Activated B cell treated with CpG ODN at 0.5 μM for 24 hours (primary cell): ENCODE data around the gene UMODL1. TPM values are rescaled to one million over a fixed set of nuclear protein-coding genes. Genes with fewer than 3 reads are reported as not detected.

Experiments
- ATAC-seq: fragments of 200-7000 bp; cut with Tn5 transposase; one replicate; pipeline ENCODE4 v1.10.0; 2021; ENCODE audit warnings: low read depth, mild to moderate bottlenecking, moderate library complexity
- CTCF ChIA-PET: fragments of 350-600 bp; sonication (Branson Sonifier 250); formaldehyde crosslinking; loops from one replicate; lab custom pipeline; 2021; ENCODE audit warnings: antibody characterized with exemption; lab: Charles Lee
- POLR2A ChIA-PET: fragments of 350-600 bp; sonication (Branson Sonifier 250); formaldehyde crosslinking; loops from one replicate; lab custom pipeline; 2021; ENCODE audit warnings: antibody characterized with exemption; lab: Charles Lee
- DNase-seq: peaks from one replicate; pipeline ENCODE4 v3.0.0; 2022
- H3K27ac Mint-ChIP-seq: one replicate; pipeline ENCODE4 v1.8.0; 2020; ENCODE audit warnings: mixed read lengths
- H3K27me3 Mint-ChIP-seq: one replicate; pipeline ENCODE4 v1.8.0; 2021; ENCODE audit warnings: mixed read lengths
- H3K36me3 Mint-ChIP-seq: one replicate; pipeline ENCODE4 v1.8.0; 2021; ENCODE audit warnings: low read depth, mixed read lengths
- H3K4me1 Mint-ChIP-seq: one replicate; pipeline ENCODE4 v1.8.0; 2021; ENCODE audit warnings: mixed read lengths
- H3K4me3 Mint-ChIP-seq: one replicate; pipeline ENCODE4 v1.8.0; 2020; ENCODE audit warnings: mild to moderate bottlenecking, mixed read lengths
- H3K9me3 Mint-ChIP-seq: one replicate; pipeline ENCODE4 v1.8.0; 2020; ENCODE audit warnings: mixed read lengths
- intact Hi-C: fragments of 100-400 bp; cut with micrococcal nuclease; formaldehyde crosslinking; loops from one replicate; pipeline ENCODE4 v1.15.1; 2024
- total RNA-seq: library from RNA; stranded (reverse); gene quantifications from 2 replicates; pipeline ENCODE4 v1.2.3, GENCODE V29; 2022
- TF ChIP-seq, protein P1 (sequence below): fragments of 200-600 bp; IDR thresholded peaks from one replicate; pipeline ENCODE4 v1.8.0; 2022; ENCODE audit warnings: antibody characterized with exemption, mild to moderate bottlenecking

Gene UMODL1
- total RNA-seq, 1 donor from 2014 or later = 0.04 TPM

DNA sequence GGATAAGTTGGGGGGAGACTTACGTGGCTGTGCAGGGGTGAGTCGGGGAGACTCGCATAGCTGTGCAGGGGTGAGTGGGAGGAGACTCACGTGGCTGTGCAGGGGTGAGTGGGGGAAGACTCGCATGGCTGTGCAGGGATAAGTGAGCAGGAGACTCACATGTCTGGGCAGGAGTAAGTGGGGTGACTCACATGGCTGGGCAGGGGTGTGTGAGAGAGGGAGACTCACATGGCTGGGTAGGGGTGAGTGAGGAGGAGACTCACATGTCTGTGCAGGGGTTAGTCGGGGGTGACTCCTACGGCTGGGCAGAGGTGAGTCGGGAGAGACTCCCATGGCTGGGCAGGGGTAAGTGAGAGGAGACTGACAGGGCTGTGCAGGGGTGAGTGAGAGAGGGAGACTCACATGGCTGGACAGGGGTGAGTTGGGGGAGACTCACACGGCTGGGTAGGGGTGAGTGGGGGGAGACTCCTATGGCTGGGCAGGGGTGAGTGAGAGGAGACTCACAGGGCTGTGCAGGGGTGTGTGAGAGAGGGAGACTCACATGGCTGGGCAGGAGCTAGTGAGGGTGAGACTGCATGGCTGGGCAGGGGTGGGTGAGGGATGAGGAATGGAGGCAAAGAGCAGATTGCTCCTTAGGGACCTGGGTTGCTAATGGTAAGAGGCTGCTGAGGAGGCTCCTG, 91.9 kb downstream of the UMODL1 start:
- DNase-seq = no peak
- ChIA-PET CTCF (interaction anchor here (1.5 to 5.9 kb wide), 2 partner anchors 75 to 97 kb away, joined by 8 to 100 read pairs; no protein-coding TSS in a partner anchor), POLR2A (no interaction called here)
- H3K27me3 Mint-ChIP-seq = peaks cover 12% of the 10 kb centered on the region
- intact Hi-C loops = no loop called here
- TF ChIP-seq, protein P1, sequence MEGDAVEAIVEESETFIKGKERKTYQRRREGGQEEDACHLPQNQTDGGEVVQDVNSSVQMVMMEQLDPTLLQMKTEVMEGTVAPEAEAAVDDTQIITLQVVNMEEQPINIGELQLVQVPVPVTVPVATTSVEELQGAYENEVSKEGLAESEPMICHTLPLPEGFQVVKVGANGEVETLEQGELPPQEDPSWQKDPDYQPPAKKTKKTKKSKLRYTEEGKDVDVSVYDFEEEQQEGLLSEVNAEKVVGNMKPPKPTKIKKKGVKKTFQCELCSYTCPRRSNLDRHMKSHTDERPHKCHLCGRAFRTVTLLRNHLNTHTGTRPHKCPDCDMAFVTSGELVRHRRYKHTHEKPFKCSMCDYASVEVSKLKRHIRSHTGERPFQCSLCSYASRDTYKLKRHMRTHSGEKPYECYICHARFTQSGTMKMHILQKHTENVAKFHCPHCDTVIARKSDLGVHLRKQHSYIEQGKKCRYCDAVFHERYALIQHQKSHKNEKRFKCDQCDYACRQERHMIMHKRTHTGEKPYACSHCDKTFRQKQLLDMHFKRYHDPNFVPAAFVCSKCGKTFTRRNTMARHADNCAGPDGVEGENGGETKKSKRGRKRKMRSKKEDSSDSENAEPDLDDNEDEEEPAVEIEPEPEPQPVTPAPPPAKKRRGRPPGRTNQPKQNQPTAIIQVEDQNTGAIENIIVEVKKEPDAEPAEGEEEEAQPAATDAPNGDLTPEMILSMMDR = no peak
- no peak overlapping the region for H3K4me3 Mint-ChIP-seq
- no peaks in the 10 kb centered on the region for H3K9me3 Mint-ChIP-seq
- ATAC-seq = peak; percentile 31
- no peak overlapping the region for H3K27ac Mint-ChIP-seq
- H3K4me1 Mint-ChIP-seq = peaks cover 15% of the 10 kb centered on the region
- H3K36me3 Mint-ChIP-seq = no peaks in the 10 kb centered on the region

DNA sequence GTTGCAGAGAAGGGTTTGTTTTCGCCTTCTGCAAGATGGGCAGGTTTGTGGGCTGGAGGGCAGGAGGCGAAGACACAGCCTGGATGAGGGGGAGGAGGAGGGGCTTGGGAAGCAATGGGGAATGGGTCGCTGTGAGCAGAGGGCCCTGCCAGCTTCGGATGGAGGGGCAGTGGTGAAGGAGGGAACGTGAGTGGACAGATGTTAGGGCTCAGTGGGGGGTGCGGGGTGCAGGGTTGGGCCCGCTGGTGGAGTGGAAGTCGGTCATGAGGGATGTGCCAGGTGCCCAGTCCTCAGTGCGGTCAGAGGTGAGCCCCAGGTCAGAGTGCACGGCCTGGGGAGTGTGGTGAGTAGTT, 92.4 kb downstream of the UMODL1 start:
- H3K36me3 Mint-ChIP-seq = no peaks in the 10 kb centered on the region
- DNase-seq = no peak
- peaks cover 15% of the 10 kb centered on the region for H3K4me1 Mint-ChIP-seq
- H3K9me3 Mint-ChIP-seq = no peaks in the 10 kb centered on the region
- CTCF ChIA-PET = interaction anchor here (0.8 to 5.9 kb wide), 7 partner anchors 18 to 106 kb away, joined by 3 to 100 read pairs (median 7); no protein-coding TSS in a partner anchor
- no peak overlapping the region for H3K27ac Mint-ChIP-seq
- intact Hi-C loops = no loop called here
- no peak for ATAC-seq
- TF ChIP-seq, protein P1 = no peak
- POLR2A ChIA-PET = no interaction called here
- H3K27me3 Mint-ChIP-seq = peaks cover 9% of the 10 kb centered on the region
- H3K4me3 Mint-ChIP-seq = no peak overlapping the region

DNA sequence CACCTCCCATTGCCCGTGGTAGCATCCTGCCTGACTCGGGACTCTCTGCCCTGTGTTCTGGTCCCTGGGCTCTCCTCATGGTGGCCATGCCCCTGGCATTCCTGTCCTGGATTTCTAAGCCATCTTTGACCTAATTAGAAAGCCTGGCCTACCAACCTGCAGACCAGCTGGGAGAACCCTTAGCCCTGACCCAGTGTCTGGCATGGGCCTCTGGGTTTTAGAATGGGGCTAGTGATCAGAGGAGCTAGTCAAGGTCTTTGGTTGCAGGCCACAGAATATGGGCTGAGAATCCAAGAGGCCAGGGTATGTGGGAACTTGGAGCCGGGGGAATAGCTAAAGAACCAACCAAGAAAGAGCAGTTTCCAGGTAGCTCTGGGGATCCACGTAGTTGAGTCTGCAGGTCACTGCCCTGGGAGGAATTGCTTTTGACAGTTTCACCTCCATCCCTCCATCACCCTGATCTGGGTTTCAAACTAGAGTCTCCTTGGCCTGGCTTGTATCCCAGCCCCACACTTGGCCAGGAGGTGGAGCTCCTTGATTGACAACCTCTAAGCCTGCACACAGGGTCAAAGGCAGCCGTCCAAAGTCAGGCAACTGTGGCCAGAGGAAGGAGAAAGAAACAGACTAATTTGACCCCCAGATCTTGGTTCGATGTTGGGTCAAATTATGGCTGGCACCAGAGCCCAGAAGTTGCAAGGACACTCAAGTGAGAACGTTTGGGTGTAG, 93.1 kb downstream of the UMODL1 start:
- peaks cover 14% of the 10 kb centered on the region for H3K4me1 Mint-ChIP-seq
- POLR2A ChIA-PET = no interaction called here
- no peak overlapping the region for H3K4me3 Mint-ChIP-seq
- H3K27me3 Mint-ChIP-seq = peaks cover 3% of the 10 kb centered on the region
- CTCF ChIA-PET = interaction anchor here (0.7 to 5.9 kb wide), 11 partner anchors 16 to 173 kb away, joined by 3 to 100 read pairs (median 5); no protein-coding TSS in a partner anchor
- ATAC-seq = peak; percentile 76
- no peaks in the 10 kb centered on the region for H3K9me3 Mint-ChIP-seq
- no peaks in the 10 kb centered on the region for H3K36me3 Mint-ChIP-seq
- no peak for DNase-seq
- TF ChIP-seq, protein P1 = no peak
- intact Hi-C loops = loop anchor here (1.0 kb wide), 3 partner anchors 94 to 372 kb away; no protein-coding TSS in a partner anchor
- H3K27ac Mint-ChIP-seq = no peak overlapping the region

DNA sequence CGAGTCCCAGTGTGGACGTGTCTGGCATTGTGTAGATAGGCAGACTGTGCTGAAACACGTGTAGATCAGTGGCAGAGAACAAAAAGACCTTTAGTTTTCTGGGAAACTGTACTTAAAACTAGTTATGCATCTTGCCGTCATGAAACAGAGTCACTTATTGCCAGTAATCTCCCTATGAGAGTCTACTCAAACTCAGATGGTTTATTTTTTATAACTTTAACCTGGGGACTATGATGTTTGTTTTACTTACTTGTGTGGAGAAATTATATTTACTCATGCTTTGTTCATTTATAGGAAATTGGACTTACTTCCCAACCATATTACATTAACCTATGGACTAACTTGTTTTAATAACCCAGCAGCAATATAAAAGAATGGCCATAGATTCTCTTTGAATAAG, 93.7 kb downstream of the UMODL1 start:
- peaks cover 13% of the 10 kb centered on the region for H3K4me1 Mint-ChIP-seq
- no peaks in the 10 kb centered on the region for H3K36me3 Mint-ChIP-seq
- no peaks in the 10 kb centered on the region for H3K27me3 Mint-ChIP-seq
- H3K9me3 Mint-ChIP-seq = no peaks in the 10 kb centered on the region
- ATAC-seq = no peak
- H3K4me3 Mint-ChIP-seq = no peak overlapping the region
- ChIA-PET POLR2A (no interaction called here), CTCF (interaction anchor here (0.6 to 5.9 kb wide), 11 partner anchors 16 to 401 kb away, joined by 3 to 100 read pairs (median 5); no protein-coding TSS in a partner anchor)
- intact Hi-C loops = loop anchor here (1.0 kb wide), 3 partner anchors 93 to 371 kb away; no protein-coding TSS in a partner anchor
- DNase-seq = no peak
- no peak overlapping the region for H3K27ac Mint-ChIP-seq
- TF ChIP-seq, protein P1 = no peak

DNA sequence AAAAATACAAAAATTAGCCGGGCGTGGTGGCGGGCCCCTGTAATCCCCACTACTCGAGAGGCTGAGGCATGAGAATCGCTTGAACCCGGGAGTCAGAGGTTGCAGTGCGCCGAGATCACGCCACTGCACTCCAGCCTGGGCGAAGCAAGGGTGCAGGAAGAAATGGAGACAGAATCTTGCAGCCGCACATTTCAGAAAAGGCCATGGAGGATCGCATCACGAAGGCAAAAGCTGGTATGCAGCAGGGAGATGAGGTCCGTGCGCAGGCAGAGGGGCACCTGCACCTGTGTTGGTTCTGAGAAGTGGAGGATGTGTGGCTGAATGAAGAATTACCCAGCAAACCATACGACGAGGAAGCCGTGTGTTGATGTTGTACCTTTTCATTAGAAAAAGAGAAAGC, 94.8 kb downstream of the UMODL1 start:
- Mint-ChIP-seq H3K36me3 (no peaks in the 10 kb centered on the region), H3K27me3 (no peaks in the 10 kb centered on the region), H3K4me1 (peaks cover 13% of the 10 kb centered on the region), H3K27ac (no peak overlapping the region), H3K4me3 (no peak overlapping the region), H3K9me3 (no peaks in the 10 kb centered on the region)
- intact Hi-C loops = no loop called here
- CTCF ChIA-PET = interaction anchor here (0.7 to 5.9 kb wide), 3 partner anchors 62 to 94 kb away, joined by 3 to 100 read pairs (median 3); no protein-coding TSS in a partner anchor
- TF ChIP-seq, protein P1 = no peak
- DNase-seq (no peak), ATAC-seq (no peak)
- POLR2A ChIA-PET = no interaction called here
